ENCODE results near the gene SLC12A4. TPM values are rescaled to one million over a fixed set of nuclear protein-coding genes. Genes with fewer than 3 reads are reported as not detected.

SLC12A4 gene
- total and polyA plus RNA-seq, 2 of the 13 experiments (the other 11 are each of a cell fraction or from before 2014, with no cell fraction given), result 65.1 to 84.3 TPM

- no peak; the same call in 1 of the 2 replicates for TF ChIP-seq PAXIP1 (CRISPR knock-in tag; conservative IDR thresholded peaks at IDR 0.05)
- peak; percentile 58; the same call in 1 of the 2 replicates for TF ChIP-seq FOXO1 (CRISPR knock-in tag; IDR thresholded peaks at IDR 0.05)
- TF ChIP-seq BCL6 (CRISPR knock-in tag; IDR thresholded peaks at IDR 0.05), result peak; percentile 36; the same call in 1 of the 2 replicates
- no peak for TF ChIP-seq ZNF775 (CRISPR knock-in tag; IDR thresholded peaks at IDR 0.05; ENCODE audit: borderline replicate concordance)
- TF ChIP-seq ZBTB4 (CRISPR knock-in tag; IDR thresholded peaks at IDR 0.05; ENCODE audit: borderline replicate concordance), result no peak
- peak; percentile 67; the same call in 1 of the 2 replicates for TF ChIP-seq ZMYM4 (CRISPR knock-in tag; IDR thresholded peaks at IDR 0.05)
- TF ChIP-seq TFDP2 (CRISPR knock-in tag; IDR thresholded peaks at IDR 0.05), result peak; percentile 92
- no peak for TF ChIP-seq ZNF432 (CRISPR knock-in tag; IDR thresholded peaks at IDR 0.05; ENCODE audit: borderline replicate concordance)
- TF ChIP-seq ZNF879 (CRISPR knock-in tag; IDR thresholded peaks at IDR 0.05), result no peak
- TF ChIP-seq ZNF280D (CRISPR knock-in tag; IDR thresholded peaks at IDR 0.05), result 0 out of 2 replicates have a peak, but pooled peaks have one; percentile 47
- no peak for TF ChIP-seq ZSCAN12 (CRISPR knock-in tag; IDR thresholded peaks at IDR 0.05)
- TF ChIP-seq NKX3-1 (CRISPR knock-in tag; IDR thresholded peaks at IDR 0.05), result peak; percentile 60; the same call in 1 of the 2 replicates
- TF ChIP-seq HIVEP1 (CRISPR knock-in tag; IDR thresholded peaks at IDR 0.05), result 0 out of 2 replicates have a peak, but pooled peaks have one; percentile 35
- TF ChIP-seq ZNF275 (CRISPR knock-in tag; IDR thresholded peaks at IDR 0.05; ENCODE audit: borderline replicate concordance), result peak; percentile 98
- TF ChIP-seq MLLT10 (CRISPR knock-in tag; IDR thresholded peaks at IDR 0.05), result no peak
Measured at GRCh38 chr16:67993207-67994039, 25.0 kb upstream of the SLC12A4 start (continued).
